DND-41 (cell line): ENCODE results near the gene YY2.

ENCODE experiments used
- CTCF ChIP-seq: IDR thresholded peaks from 2 replicates; pipeline ENCODE4 v1.5.1; 2012; ENCODE audit warnings: borderline replicate concordance, low read length, moderate library complexity, mild to moderate bottlenecking; ENCODE audit not compliant: poor library complexity, severe bottlenecking; ENCODE audit errors: extremely low read depth
- EZH2 ChIP-seq: IDR thresholded peaks from 3 replicates; pipeline ENCODE4 v1.6.1; 2012; ENCODE audit warnings: borderline replicate concordance, low read depth, mild to moderate bottlenecking, moderate library complexity, low read length, inconsistent platforms; ENCODE audit not compliant: severe bottlenecking

- TF ChIP-seq EZH2 (no peak), CTCF (no peak)
These were observed 29.8 kb downstream of the YY2 start for GRCh38 chrX:21885568-21885967.
